GM18507 (cell line): ENCODE measurements around the gene KIAA1958.
"Not testable (repeated sequence)": the region's sequence is repeated elsewhere in the genome, so short reads cannot be mapped to it uniquely, and the experiment has no call there.

Source experiments
- DNase-seq: peaks from one replicate; pipeline ENCODE4 v3.0.0; 2011; ENCODE audit warnings: low read depth; ENCODE audit not compliant: insufficient read length; ENCODE audit errors: extremely low spot score
- FAIRE-seq: peaks from 2 replicates; lab custom pipeline; 2011; peaks lifted over from hg19 to GRCh38; lab: Jason Lieb, UNC

KIAA1958 gene

DNA sequence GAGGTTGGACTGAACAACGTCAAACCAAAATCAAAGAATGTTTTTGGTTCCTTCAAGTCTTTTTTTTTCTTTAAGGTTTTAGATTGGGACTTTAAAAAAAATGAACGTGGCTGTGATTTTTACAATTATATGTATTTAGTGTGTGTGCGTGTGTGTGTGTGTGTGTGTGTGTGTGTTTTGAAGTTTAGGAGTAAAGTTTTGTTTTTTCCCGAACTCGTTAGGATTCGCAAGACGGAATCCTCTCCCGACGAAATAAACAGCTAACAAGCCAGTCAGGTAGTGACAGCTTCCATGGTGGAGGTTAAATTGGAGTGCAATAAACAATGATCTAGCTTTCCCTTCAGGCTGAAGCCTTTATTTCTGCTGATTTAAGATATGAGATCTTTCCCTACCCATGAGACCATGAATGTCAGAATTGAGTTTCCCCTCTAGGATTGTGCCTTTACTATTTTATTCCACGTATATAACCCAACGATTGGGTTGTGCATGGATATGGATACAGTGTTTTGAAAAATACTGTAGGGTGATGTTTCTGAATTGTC lies 1.2 kb downstream of the KIAA1958 start:
- DNase-seq (no peak), FAIRE-seq (no peak)

DNA sequence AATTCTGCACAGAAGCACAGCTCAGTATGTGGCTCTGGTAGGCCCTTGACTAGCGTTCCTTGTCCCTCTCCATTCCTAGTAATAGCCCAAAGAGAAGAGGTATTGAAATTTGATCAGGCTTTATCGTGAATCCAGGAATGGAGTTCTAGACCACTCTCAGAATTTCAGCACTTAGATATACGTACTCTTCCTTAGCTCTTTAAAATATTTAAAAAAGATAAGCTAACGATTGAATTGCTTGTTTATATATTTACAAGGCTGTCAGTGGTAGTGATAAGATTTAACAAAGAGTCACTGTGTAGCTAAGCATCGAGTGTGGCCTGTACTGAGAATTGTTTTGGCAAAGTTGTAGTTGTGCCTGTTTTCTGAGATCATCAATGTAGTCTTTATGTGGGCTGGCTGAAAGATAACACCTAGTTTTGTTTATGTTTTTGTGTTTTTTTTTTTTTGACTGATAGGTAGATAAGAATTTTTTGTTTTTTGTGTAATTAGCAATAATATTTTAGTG lies 2.5 kb downstream of the KIAA1958 start:
- FAIRE-seq, result no peak
- DNase-seq, result no peak

DNA sequence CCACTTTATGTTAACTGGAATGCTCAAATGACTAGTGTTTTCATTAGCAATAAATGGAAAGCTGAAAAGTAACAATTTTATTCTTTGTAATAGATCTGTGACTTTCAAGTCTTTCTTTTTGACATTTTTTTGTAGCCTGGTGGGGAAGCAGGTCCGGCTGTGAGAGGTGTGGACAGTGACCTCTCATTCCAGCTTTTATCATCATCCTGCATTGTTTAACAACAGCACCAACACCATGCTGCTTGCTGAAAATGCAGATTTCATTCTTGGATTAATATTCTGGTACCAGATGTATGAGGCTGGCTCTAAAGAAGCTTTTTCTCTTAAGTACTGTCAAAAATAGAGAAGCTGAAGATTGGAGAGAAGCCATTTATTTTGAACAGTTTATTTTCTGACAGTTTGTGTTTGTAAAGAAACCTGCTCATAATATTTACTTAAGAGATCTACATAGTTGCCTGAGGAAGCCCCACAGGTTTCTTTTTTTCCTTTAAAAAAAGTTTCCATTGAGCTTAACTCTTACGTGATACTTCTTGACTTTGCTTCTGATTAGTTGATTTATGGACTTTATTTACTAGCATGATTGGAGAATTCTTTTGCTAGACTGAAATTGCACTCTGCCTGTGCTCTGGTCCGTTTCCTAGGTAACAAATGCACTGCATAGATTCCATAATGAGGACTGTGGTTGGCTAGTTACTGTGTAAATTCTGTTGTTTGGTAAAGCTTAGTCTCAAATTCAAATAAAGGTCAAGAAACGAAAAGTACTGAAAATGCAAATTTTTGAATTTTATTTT lies 3.4 kb downstream of the KIAA1958 start:
- FAIRE-seq (no peak), DNase-seq (no peak)

DNA sequence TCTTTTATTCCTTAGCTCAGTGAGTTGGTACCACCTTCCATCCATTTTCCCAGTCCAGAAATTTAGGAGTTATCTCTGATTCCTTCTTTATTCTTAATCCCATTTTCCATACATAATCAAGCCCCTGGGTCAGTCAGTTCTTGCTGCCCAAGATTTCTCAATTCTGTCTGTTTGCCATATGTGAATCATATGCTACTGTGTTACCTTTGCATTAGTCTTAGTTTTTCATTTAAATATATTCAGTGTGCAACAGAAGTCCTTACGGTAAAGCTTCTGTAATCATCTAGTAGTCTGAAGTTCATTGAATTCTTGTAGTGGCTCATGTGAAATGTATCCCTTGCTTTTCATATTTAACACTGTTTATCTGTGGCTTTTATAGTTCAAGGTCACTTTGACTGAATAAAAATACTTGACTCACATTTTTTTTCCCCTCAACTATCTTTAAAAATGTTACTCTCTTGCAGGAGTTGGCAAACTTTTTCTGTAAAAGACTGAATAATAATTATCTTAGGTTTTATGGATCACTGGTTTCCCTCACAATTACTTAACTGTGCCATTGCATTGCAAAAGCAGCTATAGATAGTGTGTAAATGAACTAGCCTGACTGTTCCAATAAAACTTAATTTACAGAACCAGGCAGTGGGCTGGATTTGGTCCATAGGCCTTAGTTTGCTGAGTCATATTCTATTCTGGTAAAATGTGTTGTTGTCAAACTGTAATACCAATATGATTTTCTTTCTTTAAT lies 6.9 kb downstream of the KIAA1958 start:
- no peak for DNase-seq
- FAIRE-seq, result no peak

DNA sequence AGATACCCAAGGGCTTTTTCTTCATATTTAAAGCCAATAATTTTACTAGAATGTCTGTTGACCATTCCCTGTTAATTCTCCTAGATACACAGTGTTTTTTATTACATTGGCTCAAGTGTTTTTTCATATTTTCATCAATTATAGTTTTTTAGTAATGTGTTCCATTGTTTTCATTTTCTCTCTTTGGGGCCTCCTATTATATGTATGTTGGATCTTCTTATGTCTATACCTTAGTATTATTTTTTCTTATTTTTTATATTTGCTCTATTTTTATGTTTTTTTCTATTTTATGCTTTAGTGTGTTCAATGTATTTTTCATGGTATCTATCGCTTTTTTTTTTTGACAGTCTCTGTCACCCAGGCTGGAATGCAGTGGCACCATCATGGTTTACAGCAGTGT lies 7.5 kb downstream of the KIAA1958 start:
- DNase-seq (no peak), FAIRE-seq (no peak)

DNA sequence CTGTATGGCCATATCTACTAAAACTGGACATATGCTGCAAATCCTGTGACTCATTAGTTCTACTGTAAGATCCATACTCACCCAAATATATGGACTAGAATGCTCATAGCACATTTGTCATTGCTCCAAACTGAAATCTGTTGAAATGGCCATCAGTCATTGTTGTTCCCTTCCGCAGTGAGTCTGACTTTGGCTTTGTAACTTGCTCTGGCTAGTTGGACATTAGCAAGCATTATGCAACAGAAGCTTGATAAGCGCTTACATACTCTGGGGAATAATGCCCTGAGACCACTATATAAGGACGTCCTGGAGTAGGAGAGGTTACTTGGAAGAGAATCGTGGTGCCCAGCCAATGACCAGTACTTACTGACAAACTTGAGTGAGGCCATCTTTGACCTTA lies 9.0 kb downstream of the KIAA1958 start:
- DNase-seq (no peak), FAIRE-seq (no peak)

DNA sequence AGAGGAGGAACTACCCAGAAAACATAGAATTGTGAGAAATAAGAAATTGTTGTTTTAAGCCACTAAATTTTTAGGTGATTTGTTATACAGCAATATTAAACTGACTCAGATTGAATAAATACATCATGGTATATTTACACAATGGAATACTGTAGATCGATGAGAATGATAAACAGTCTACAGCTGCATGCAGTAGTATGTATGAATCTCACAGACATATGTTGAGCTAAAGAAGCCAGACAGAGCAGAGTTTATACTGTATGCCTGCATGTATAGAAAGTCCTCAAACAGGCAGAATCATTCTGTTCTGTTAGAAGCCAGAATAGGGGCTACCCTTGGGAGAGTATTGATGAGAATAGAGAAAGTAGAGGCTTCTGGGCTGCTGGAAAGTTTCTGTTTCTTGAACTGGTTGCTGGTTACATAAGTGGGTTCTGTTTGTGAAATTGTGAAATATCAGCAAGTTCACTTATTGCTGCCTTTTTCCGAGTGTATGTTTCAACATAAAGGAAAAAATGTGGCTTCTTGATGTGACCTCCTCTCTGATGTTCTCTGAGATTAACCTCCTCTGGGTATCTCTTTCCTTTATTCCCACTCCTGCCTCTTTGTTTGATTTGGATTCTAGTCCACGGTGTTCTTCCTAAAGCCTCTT lies 9.6 kb downstream of the KIAA1958 start:
- FAIRE-seq (no peak), DNase-seq (no peak)

DNA sequence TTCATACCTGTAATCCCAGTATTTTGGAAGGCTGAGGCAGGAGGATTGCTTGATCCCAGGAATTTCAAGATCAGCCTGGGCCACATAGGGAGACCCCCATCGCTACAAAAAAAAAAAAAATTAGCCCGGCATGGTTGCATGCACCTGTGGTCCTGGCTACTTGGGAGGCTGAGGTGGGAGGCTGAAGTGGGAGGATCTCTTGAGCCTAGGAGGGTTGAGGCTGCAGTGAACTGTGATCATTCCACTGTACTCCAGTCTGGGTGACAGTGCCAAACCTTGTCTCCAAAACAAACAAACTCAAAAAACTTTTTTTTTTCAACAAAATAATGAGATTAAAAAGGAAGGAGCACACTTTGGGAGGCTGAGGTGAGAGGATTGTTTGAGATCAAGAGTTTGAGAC lies 14.2 kb downstream of the KIAA1958 start:
- no peak for FAIRE-seq
- no peak for DNase-seq

DNA sequence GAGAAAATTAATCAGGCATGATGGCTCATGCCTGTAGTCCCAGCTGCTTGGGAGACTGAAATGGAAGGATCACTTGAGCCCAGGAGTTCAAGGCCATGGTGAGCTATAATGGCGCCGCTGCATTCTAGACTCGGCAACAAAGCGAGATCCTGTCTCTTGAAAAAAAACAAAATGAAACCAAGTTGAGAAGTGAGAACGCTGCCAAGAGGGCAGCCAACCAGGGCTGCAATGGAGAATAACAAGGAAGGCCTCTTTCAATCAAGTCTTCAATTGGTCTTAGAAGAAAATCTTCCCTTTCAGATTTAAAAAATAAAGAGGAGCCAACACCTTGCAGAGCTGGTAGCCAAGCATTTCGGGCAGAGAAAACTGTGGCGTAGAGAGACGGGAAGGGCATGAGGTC lies 14.7 kb downstream of the KIAA1958 start:
- FAIRE-seq (no peak), DNase-seq (no peak)

DNA sequence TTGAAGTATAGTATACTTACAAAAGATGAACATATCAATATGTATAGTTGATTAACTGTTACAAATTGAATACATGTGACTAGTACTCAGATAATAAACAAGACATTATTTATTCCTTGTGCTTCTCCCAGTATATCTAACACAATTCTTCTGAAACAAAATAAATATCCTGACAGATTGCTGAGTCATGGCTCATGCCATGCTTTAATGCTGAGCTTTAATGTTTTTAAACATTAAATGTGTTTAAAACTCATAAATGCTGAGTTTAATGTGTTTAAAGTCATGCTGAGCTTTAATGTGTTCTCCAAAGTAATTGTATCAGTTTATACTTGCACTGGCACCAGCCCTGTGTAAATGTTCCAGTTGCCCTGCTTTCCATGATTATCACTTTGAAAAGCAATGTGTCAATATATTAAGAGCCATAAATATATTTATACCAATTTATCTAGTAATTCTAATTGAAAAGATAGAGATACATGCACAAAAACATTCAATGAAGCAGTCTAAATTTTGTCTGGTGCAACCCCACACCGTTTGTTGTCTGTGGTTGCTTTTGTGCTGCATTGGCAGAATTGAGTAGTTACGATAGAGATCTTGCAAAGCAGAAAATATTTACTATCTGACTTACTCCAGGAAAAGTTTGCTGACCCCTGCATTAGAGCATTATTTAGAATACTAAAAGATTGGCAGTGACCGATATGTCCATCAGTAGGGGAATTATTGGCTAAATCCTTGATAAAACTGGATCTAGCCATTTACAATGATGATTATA lies 15.7 kb downstream of the KIAA1958 start:
- DNase-seq (no peak), FAIRE-seq (no peak)

DNA sequence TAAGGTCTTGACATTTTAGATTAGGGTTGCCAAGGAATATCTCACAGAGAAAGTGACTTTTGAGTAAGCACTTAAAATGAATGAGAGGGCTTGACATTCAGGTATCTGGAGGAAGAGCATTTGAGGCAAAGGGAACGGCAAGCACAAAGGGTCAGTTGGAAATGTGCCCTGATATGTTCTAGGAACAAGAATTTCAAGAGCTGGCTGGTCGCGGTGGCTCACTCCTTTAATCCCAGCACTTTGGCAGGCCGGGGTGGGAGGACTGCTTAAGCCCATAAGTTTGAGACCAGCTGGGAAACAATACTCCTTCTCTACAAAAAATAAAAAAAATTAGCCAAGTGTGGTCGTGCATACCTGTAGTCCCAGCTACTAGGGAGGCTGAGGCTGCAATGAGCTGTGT lies 16.5 kb downstream of the KIAA1958 start:
- FAIRE-seq (no peak), DNase-seq (no peak)

DNA sequence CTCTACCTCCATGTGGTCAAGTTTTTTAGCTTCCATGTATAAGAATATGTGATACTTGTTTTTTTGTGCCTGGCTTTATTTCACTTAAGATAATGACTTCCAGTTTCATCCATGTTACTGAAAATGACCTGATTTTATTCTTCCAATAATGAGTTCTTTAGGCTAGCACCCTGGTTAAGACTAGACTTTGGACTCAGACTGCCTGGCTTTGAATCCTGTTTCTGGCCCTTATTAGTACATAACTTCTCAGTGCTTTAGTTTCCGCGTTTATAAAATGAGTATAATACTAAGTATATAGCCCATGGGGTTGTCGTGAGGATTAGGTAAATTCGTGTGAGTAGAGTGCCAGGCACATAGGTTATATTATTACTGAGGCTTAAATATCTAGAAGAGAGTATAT lies 18.5 kb downstream of the KIAA1958 start:
- FAIRE-seq, result no peak
- DNase-seq, result no peak

DNA sequence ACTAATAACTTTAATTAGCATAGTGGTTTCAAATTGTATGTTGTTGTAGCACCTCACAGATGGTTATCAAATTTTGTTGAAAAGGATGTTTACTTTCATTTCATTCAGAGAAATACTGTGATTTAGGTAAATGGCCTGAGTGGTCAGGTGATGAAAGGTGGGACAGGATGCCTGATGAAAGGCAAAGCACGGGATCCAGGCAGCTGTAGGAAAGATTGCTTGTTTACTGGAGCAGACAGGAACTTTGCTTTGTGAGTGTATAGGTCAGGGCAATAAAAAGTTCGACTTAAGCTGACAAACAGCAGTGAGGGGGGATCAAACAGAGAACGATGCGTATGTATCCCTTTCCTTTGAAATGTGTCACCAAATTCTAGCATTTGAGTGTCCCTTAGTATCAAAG lies 19.0 kb downstream of the KIAA1958 start:
- DNase-seq (no peak), FAIRE-seq (no peak)

DNA sequence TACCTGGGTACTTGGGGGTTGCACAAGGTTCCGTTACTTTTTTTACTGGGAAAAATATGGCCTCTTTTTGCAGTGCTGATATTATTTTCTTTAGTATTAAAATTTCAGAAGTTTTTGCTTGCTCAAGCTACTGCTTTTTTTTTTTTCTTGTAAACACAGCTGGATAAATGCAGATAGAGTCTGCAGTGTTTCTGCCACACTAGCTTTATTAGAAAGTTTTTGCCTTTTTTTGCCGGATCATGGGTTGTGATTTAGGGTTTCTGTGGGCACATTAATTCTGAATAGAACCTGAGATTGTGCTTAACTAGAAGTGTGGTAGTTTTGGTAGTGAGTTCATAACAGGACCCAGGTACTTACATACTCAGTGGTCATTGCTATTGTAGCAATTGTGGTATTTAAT lies 19.9 kb downstream of the KIAA1958 start:
- no peak for FAIRE-seq
- no peak for DNase-seq

DNA sequence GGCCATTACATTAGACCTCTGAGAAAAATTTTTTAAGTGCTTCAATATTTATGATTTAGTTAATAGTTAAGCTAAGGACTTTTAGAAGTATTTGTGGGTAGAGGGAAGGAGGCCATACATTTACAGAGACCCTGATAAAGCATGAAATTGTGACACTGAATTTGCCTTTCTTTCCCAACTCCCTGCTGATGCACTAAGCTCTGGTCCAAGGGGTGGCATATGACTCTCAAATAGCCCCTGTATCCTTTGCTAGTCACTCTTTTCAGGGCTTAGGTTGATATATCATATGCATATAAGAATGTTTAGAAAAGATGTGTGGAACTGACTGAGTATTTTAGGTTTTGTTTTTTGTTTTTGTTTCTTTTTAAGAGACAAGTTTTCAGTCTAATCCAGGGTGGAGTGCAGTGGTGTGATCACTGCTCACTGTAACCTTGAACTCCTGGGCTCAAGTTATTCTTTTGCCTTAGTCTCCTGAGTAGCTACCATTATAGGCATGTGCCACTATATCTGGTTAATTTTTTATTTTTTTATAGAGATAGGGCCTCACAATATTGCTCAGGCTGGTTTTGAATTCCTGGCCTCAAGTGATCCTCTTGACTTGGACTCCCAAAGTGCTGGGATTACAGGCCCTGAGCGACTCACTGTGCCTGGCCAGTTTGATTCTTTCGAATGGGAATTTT lies 20.5 kb downstream of the KIAA1958 start:
- DNase-seq (no peak), FAIRE-seq (no peak)

DNA sequence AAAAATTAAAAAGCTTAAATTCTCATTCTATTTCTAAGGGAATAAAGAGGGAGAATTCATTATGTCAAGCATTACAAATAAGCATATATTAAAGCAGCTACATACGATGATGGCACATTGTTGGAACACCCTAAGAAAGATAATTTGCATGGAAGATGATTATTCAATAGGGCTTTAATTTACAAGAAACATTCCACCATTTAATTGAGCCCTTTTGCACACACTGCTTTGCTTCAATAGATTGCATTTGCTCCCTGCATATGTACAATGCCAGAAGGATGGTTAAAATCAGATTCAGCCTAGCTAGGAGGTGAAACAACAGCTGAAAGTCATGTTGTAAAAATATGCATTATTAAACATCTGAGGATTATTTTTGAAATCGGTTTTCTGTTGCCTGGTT lies 21.8 kb downstream of the KIAA1958 start:
- no peak for FAIRE-seq

DNA sequence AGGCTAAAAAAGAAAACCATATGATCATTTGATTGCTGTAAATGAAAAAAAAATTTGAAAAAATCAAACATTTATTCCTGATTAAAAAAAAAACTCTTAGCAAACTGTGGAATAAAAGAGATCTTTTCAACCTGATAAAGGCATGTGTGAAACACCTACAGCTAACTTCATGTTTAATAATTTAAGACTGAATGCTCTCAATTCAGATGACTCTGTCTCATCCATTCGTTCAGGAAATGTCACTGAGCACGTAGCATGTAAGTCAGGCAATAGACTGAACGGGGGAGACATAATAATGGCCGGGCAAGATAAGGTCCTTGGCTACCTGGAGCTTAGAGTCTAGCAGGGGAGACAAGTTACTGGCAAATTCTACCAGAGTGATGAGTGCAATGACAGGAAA lies 25.8 kb downstream of the KIAA1958 start:
- FAIRE-seq, DNase-seq: not testable (repeated sequence)

More for the DNA sequence above, 21.8 kb downstream of the KIAA1958 start:
- no peak for DNase-seq

DNA sequence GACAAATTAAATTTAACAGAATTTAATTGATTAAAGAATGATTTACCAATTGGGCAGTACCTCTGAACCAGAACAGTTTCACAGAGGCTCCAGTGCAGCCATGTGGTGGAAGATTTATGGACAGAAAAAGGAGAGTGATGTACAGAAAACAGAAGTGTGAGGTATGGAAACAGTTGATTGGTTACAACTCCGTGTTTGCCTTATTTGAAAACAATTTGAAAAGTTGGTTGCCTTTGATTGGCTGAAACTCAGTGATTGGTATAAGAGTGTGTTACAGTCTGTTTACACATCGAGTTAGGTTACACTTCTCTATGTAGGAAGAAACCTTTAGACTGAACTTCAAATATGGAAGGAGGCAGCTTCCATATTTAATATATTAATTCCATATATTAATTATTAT lies 30.1 kb downstream of the KIAA1958 start:
- no peak for DNase-seq
- no peak for FAIRE-seq

DNA sequence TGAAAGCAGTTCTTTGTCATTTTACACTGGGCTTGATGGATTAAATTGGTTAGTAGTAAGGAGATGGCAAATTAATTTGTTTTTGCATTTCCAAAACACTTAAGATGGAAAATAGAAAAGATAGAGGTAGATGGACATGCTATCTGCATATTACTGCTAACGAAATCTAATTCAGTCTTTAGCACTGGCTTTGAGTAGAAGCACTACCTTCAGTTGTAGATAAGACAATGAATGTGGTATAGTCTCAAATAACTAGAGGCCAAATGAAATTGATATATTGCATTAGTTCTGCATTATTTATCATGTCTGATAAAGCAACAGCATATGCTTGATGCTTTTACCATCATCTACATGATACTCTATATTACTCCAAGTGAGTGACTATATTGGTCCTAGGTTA lies 33.4 kb downstream of the KIAA1958 start:
- no peak for DNase-seq
- no peak for FAIRE-seq
